Mesendoderm (in vitro differentiated cells): ENCODE measurements around the gene SDK2.
"Not testable (repeated sequence)": the region's sequence is repeated elsewhere in the genome, so short reads cannot be mapped to it uniquely, and the experiment has no call there.

Experiments
- DNase-seq: peaks from one replicate; pipeline ENCODE4 v3.0.0; 2013
- H2AK5ac ChIP-seq: 2 replicates; pipeline ENCODE4 v1.6.1; 2013; ENCODE audit warnings: low read length, inconsistent platforms
- H2BK120ac ChIP-seq: 2 replicates; pipeline ENCODE4 v1.6.1; 2013; ENCODE audit warnings: low read depth, mild to moderate bottlenecking, low read length, moderate library complexity, mixed read lengths
- H2BK15ac ChIP-seq: replicated peaks from 2 replicates; pipeline ENCODE4 v1.6.1; 2013; ENCODE audit warnings: low read depth, mild to moderate bottlenecking, moderate library complexity
- H2BK5ac ChIP-seq: 2 replicates; pipeline ENCODE4 v1.6.1; 2013; ENCODE audit warnings: low read length, inconsistent platforms
- H3K18ac ChIP-seq: 2 replicates; pipeline ENCODE4 v1.6.1; 2013; ENCODE audit warnings: mild to moderate bottlenecking, low read length, mixed read lengths
- H3K23ac ChIP-seq: one replicate; pipeline ENCODE4 v1.6.1; 2013; ENCODE audit warnings: low read length
- H3K27ac ChIP-seq: 2 replicates; pipeline ENCODE4 v1.5.1; 2013; ENCODE audit warnings: low read depth, mild to moderate bottlenecking, inconsistent platforms, low read length, moderate library complexity
- H3K27me3 ChIP-seq: 2 replicates; pipeline ENCODE4 v1.6.1; 2013; ENCODE audit warnings: low read length, control low read depth, mild to moderate bottlenecking, inconsistent platforms; ENCODE audit not compliant: insufficient read depth, poor library complexity
- H3K36me3 ChIP-seq: 2 replicates; pipeline ENCODE4 v1.6.1; 2013; ENCODE audit warnings: low read length, inconsistent platforms; ENCODE audit not compliant: control insufficient read depth, insufficient read depth
- H3K4ac ChIP-seq: one replicate; pipeline ENCODE4 v1.6.1; 2013; ENCODE audit warnings: low read depth, mild to moderate bottlenecking, low read length, moderate library complexity
- H3K4me1 ChIP-seq: 2 replicates; pipeline ENCODE4 v1.6.1; 2013; ENCODE audit warnings: low read depth, low read length, inconsistent platforms; ENCODE audit not compliant: control insufficient read depth
- H3K4me2 ChIP-seq: 2 replicates; pipeline ENCODE4 v1.6.1; 2013; ENCODE audit warnings: low read length
- H3K4me3 ChIP-seq: 2 replicates; pipeline ENCODE4 v1.5.1; 2013; ENCODE audit warnings: mild to moderate bottlenecking, low read length
- H3K56ac ChIP-seq: one replicate; pipeline ENCODE4 v1.6.1; 2013; ENCODE audit warnings: low read length
- H3K79me1 ChIP-seq: 2 replicates; pipeline ENCODE4 v1.6.1; 2013; ENCODE audit warnings: low read length, inconsistent platforms
- H3K79me2 ChIP-seq: 2 replicates; pipeline ENCODE4 v1.6.1; 2013; ENCODE audit warnings: mild to moderate bottlenecking, low read length; ENCODE audit not compliant: control insufficient read depth, insufficient read depth
- H3K9ac ChIP-seq: 2 replicates; pipeline ENCODE4 v1.6.1; 2013; ENCODE audit warnings: low read length, inconsistent platforms
- H4K5ac ChIP-seq: one replicate; pipeline ENCODE4 v1.6.1; 2013; ENCODE audit warnings: low read length
- H4K8ac ChIP-seq: one replicate; pipeline ENCODE4 v1.6.1; 2013; ENCODE audit warnings: low read depth, mild to moderate bottlenecking, control low read depth, low read length, moderate library complexity
- WGBS: extraction: QIAGEN DNeasy Blood & Tissue Kit; methylation state at CpG from one replicate; pipeline ENCODE4 v1.1.7; 2013; ENCODE audit warnings: low lambda C conversion rate, missing lambda C conversion rate; ENCODE audit not compliant: insufficient coverage; ENCODE audit errors: extremely low coverage; 5-methylcytosine and 5-hydroxymethylcytosine counted together

The SDK2 gene

GRCh38 chr17:73378974-73379470 is 265.2 kb downstream of the SDK2 start:
- no peaks in the 10 kb centered on the region for H3K79me2 ChIP-seq
- WGBS: no CpG with 5 or more reads among the region's 20 CpGs
- H3K27me3 ChIP-seq: no peaks in the 10 kb centered on the region
- H2BK120ac ChIP-seq: no peak overlapping the region
- no peak overlapping the region for H3K18ac ChIP-seq
- DNase-seq: no peak
- H2BK15ac ChIP-seq: no peak overlapping the region
- H3K4me3 ChIP-seq: no peak overlapping the region
- H3K79me1 ChIP-seq: no peaks in the 10 kb centered on the region
- no peak overlapping the region for H3K9ac ChIP-seq
- no peak overlapping the region for H3K4ac ChIP-seq
- H3K36me3 ChIP-seq: no peaks in the 10 kb centered on the region
- no peak overlapping the region for H3K4me2 ChIP-seq
- H3K56ac ChIP-seq: no peak overlapping the region
- no peak overlapping the region for H3K23ac ChIP-seq
- H4K8ac ChIP-seq: no peak overlapping the region
- H3K4me1 ChIP-seq: no peaks in the 10 kb centered on the region
- H2BK5ac ChIP-seq: no peak overlapping the region
- no peak overlapping the region for H2AK5ac ChIP-seq
- H4K5ac ChIP-seq: no peak overlapping the region
- H3K27ac ChIP-seq: no peak overlapping the region

- Histone ChIP-seq H3K23ac (no peak overlapping the region), H3K36me3 (no peaks in the 10 kb centered on the region), H3K9ac (no peak overlapping the region), H3K4ac (no peak overlapping the region), H3K18ac (no peak overlapping the region), H2BK5ac (no peak overlapping the region), H3K4me3 (no peak overlapping the region), H3K4me1 (no peaks in the 10 kb centered on the region), H2BK120ac (no peak overlapping the region), H3K56ac (no peak overlapping the region), H2BK15ac (no peak overlapping the region), H4K5ac (no peak overlapping the region), H2AK5ac (no peak overlapping the region), H3K79me1 (no peaks in the 10 kb centered on the region), H3K79me2 (no peaks in the 10 kb centered on the region), H3K27ac (no peak overlapping the region), H3K27me3 (no peaks in the 10 kb centered on the region), H4K8ac (no peak overlapping the region), H3K4me2 (no peak overlapping the region)
- WGBS: no CpG with 5 or more reads among the region's 3 CpGs
- no peak for DNase-seq
Measured at GRCh38 chr17:73376636-73377035, 267.6 kb downstream of the SDK2 start.

GRCh38 chr17:73376152-73376551 is 268.1 kb downstream of the SDK2 start:
- H3K4ac ChIP-seq: no peak overlapping the region
- WGBS: no CpG with 5 or more reads among the region's 11 CpGs
- H2AK5ac ChIP-seq: no peak overlapping the region
- H4K5ac ChIP-seq: no peak overlapping the region
- H3K27me3 ChIP-seq: no peaks in the 10 kb centered on the region
- no peaks in the 10 kb centered on the region for H3K79me1 ChIP-seq
- H3K4me1 ChIP-seq: no peaks in the 10 kb centered on the region
- no peak overlapping the region for H2BK15ac ChIP-seq
- DNase-seq: no peak
- H3K23ac ChIP-seq: no peak overlapping the region
- H3K4me3 ChIP-seq: no peak overlapping the region
- H3K9ac ChIP-seq: no peak overlapping the region
- H3K56ac ChIP-seq: no peak overlapping the region
- H3K27ac ChIP-seq: no peak overlapping the region
- no peaks in the 10 kb centered on the region for H3K36me3 ChIP-seq
- H3K79me2 ChIP-seq: no peaks in the 10 kb centered on the region
- no peak overlapping the region for H2BK120ac ChIP-seq
- no peak overlapping the region for H3K4me2 ChIP-seq
- no peak overlapping the region for H2BK5ac ChIP-seq
- H3K18ac ChIP-seq: no peak overlapping the region
- H4K8ac ChIP-seq: no peak overlapping the region

- no peak for DNase-seq
Measured at GRCh38 chr17:73371836-73372235, 272.4 kb downstream of the SDK2 start.

DNA sequence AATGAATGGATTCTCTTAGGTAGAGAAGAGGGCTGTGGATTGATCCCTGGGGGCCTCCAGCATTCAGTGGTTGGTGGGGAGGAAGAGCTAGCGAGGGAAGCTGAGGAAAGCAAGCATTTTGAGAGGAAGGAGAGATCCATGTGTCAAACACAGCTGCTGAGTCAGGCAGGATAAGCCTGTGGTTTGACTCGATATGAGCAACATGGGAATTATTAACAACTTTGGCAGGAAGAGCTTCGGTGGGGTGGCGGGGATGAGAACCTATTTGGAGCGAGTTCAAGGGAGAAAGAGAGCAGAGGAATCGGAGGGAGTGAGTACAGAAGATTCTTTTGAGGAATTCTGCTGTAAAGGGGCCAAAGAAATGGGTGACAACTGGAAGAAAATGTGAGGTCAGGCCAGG is 273.0 kb downstream of the SDK2 start:
- no peaks in the 10 kb centered on the region for H3K27me3 ChIP-seq
- no peak for DNase-seq
- no peak overlapping the region for H3K18ac ChIP-seq
- H3K79me2 ChIP-seq: no peaks in the 10 kb centered on the region
- H2BK5ac ChIP-seq: no peak overlapping the region
- H4K5ac ChIP-seq: no peak overlapping the region
- H2AK5ac ChIP-seq: no peak overlapping the region
- no peak overlapping the region for H3K4ac ChIP-seq
- no peaks in the 10 kb centered on the region for H3K36me3 ChIP-seq
- H3K4me1 ChIP-seq: no peaks in the 10 kb centered on the region
- H3K23ac ChIP-seq: no peak overlapping the region
- no CpG with 5 or more reads among the region's 6 CpGs for WGBS
- H4K8ac ChIP-seq: no peak overlapping the region
- no peak overlapping the region for H3K9ac ChIP-seq
- no peak overlapping the region for H3K27ac ChIP-seq
- H3K4me2 ChIP-seq: no peak overlapping the region
- no peaks in the 10 kb centered on the region for H3K79me1 ChIP-seq
- no peak overlapping the region for H3K4me3 ChIP-seq
- H2BK15ac ChIP-seq: no peak overlapping the region
- no peak overlapping the region for H3K56ac ChIP-seq
- H2BK120ac ChIP-seq: no peak overlapping the region

More at GRCh38 chr17:73371836-73372235, 272.4 kb downstream of the SDK2 start:
- no peak overlapping the region for H3K4me3 ChIP-seq
- H3K4ac ChIP-seq: no peak overlapping the region
- no CpG with 5 or more reads among the region's 9 CpGs for WGBS
- H4K5ac ChIP-seq: no peak overlapping the region
- H3K27ac ChIP-seq: no peak overlapping the region
- H3K79me2 ChIP-seq: no peaks in the 10 kb centered on the region
- no peak overlapping the region for H2AK5ac ChIP-seq
- H2BK5ac ChIP-seq: no peak overlapping the region
- no peaks in the 10 kb centered on the region for H3K79me1 ChIP-seq
- no peak overlapping the region for H3K18ac ChIP-seq
- no peaks in the 10 kb centered on the region for H3K36me3 ChIP-seq
- H3K4me2 ChIP-seq: no peak overlapping the region
- no peak overlapping the region for H4K8ac ChIP-seq
- H3K9ac ChIP-seq: no peak overlapping the region
- H3K23ac ChIP-seq: no peak overlapping the region
- H2BK120ac ChIP-seq: no peak overlapping the region
- H3K27me3 ChIP-seq: no peaks in the 10 kb centered on the region
- H2BK15ac ChIP-seq: no peak overlapping the region
- no peak overlapping the region for H3K56ac ChIP-seq
- no peaks in the 10 kb centered on the region for H3K4me1 ChIP-seq

DNA sequence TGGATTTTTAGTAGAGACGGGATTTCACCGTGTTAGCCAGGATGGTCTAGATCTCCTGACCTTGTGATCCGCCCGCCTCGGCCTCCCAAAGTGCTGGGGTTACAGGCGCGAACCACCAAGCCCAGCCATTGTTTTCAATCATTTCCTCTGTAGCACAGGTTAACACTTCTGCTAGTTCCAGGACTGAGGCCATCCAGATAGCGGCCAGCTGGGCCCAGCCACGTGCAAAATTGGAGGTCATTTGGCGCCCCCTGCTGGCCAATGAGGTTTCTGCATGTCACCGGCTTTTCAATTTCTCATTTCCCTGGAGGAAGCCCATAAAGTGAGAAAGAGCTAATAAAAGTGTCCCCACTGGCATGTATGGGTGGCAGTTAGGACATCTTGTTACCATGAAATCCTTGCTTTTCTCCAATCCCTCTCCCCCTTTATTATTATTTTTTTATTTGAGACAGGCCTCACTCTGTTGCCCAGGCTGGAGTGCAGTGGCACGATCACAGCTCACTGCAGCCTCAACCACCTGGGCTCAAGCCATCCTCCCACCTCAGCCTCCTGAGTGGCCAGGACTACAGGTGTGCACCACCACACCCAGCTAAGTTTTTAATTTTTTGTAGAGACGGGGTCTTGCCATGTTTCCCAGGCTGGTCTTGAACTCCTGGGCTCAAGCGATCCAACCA is 274.3 kb downstream of the SDK2 start:
- not testable (repeated sequence) for H2BK120ac ChIP-seq, H3K4me2 ChIP-seq, H3K27ac ChIP-seq, H3K36me3 ChIP-seq, H3K4ac ChIP-seq, H3K56ac ChIP-seq, H3K4me3 ChIP-seq, H3K79me1 ChIP-seq, H3K79me2 ChIP-seq, H2AK5ac ChIP-seq, H3K27me3 ChIP-seq, H3K4me1 ChIP-seq, H3K18ac ChIP-seq, H3K23ac ChIP-seq, H4K8ac ChIP-seq, H4K5ac ChIP-seq, H2BK5ac ChIP-seq, H2BK15ac ChIP-seq, H3K9ac ChIP-seq
- no CpG with 5 or more reads among the region's 14 CpGs for WGBS
- peak; percentile 87 for DNase-seq
